Gastrocnemius medialis (tissue), 4 donors: ENCODE data around the gene CEACAM4. TPM values are rescaled to one million over a fixed set of nuclear protein-coding genes. Genes with fewer than 3 reads are reported as not detected.

Source experiments
- ATAC-seq, 2 donors: fragments of 150-250 bp; one replicate each; pipeline ENCODE4 v1.9.1; 2016
- DNase-seq, 2 donors: peaks; one replicate each; pipeline ENCODE4 v3.0.0-alpha.2; 2019
- H3K27ac ChIP-seq, 4 donors: fragments of 200-600 bp; sonication (generic); 1 replicate in 1 of 4; 2 replicates in 3 of 4; pipeline ENCODE4 v1.5.1; 2016 to 2018; ENCODE audit warnings: mild to moderate bottlenecking in 2 of 4, moderate library complexity in 1 of 4
- H3K27me3 ChIP-seq, 3 donors: fragments of 200-600 bp; sonication (generic) in 2 of 3; 1 replicate in 1 of 3; 2 replicates in 2 of 3; pipeline versions ENCODE4 v1.5.1 to v1.6.0; 2016 to 2019; ENCODE audit warnings: mild to moderate bottlenecking in 1 of 3, moderate library complexity in 1 of 3
- H3K36me3 ChIP-seq, 2 donors: fragments of 200-600 bp; sonication (generic) in 1 of 2; one replicate each; pipeline ENCODE4 v1.5.1; 2017 to 2018
- H3K4me1 ChIP-seq, 2 donors: fragments of 200-600 bp; sonication (generic) in 1 of 2; one replicate each; pipeline ENCODE4 v1.5.1; 2016 to 2017; ENCODE audit warnings: mild to moderate bottlenecking in 2 of 2
- H3K4me3 ChIP-seq, 4 donors: fragments of 200-600 bp; sonication (generic) in 3 of 4; 1 replicate in 1 of 4; 2 replicates in 3 of 4; pipeline ENCODE4 v1.5.1; 2016 to 2019; ENCODE audit warnings: mild to moderate bottlenecking in 2 of 4
- H3K9me3 ChIP-seq, 3 donors: fragments of 200-600 bp; sonication (generic) in 2 of 3; 1 replicate in 1 of 3; 2 replicates in 2 of 3; pipeline ENCODE4 v1.5.1; 2016 to 2019
- CTCF ChIP-seq, 5 experiments: fragments of 450-650 bp in 3 of 5; fragments of 200-600 bp in 2 of 5; sonication (generic) in 2 of 5; IDR thresholded peaks in 4 of 5; conservative IDR thresholded peaks in 1 of 5; 1 replicate in 4 of 5; 2 replicates in 1 of 5; pipeline ENCODE4 v1.5.1; 2016 to 2019; ENCODE audit warnings: antibody characterized with exemption in 5 of 5, mild to moderate bottlenecking in 3 of 5, moderate library complexity in 3 of 5
- POLR2A ChIP-seq, 2 donors: fragments of 450-650 bp; IDR thresholded peaks; one replicate each; pipeline ENCODE4 v1.6.1; 2017; ENCODE audit warnings: antibody characterized with exemption in 2 of 2, mild to moderate bottlenecking in 2 of 2, moderate library complexity in 2 of 2
- in situ Hi-C, 4 donors: fragments of 200-750 bp; cut with MboI; loops; one replicate each; pipeline versions ENCODE4 v1.15.0 to v1.8.0; 2017; ENCODE audit warnings: low sequenced_read_pairs in 4 of 4
- intact Hi-C: fragments of 100-400 bp; cut with DNase I; formaldehyde crosslinking; loops from one replicate; pipeline ENCODE4 v1.15.1; 2023; ENCODE audit warnings: low total_unique reads
- total RNA-seq, 4 donors: library from RNA; depleted of rRNA; stranded (reverse); fragments of >200 nt; gene quantifications; one replicate each; pipeline versions ENCODE4 v1.1.0 to v1.2.3, GENCODE V29; 2016

Gene CEACAM4
- total RNA-seq, 4 donors from 2014 or later, result 0.81 to 2.7 TPM; not detected in 2

- TF ChIP-seq POLR2A (IDR thresholded peaks at IDR 0.05) (no peak), CTCF (IDR thresholded peaks at IDR 0.05 in 4 of 5, conservative IDR thresholded peaks at IDR 0.05 in 1 of 5) (no peak)
- H3K27ac ChIP-seq, result no peak overlapping the region
- no peaks in the 10 kb centered on the region for H3K9me3 ChIP-seq
- intact Hi-C loops (no loop called here), in situ Hi-C loops (no loop called here)
- H3K4me3 ChIP-seq, result no peak overlapping the region
- no peak for ATAC-seq
- no peak for DNase-seq
- H3K4me1 ChIP-seq, result no peaks in the 10 kb centered on the region
- H3K27me3 ChIP-seq, result no peaks in the 10 kb centered on the region
- no peaks in the 10 kb centered on the region for H3K36me3 ChIP-seq
These were observed 37.5 kb downstream of the CEACAM4 start for GRCh38 chr19:41589371-41589770.

- no peaks in the 10 kb centered on the region for H3K27me3 ChIP-seq
- intact Hi-C loops, result no loop called here
- H3K27ac ChIP-seq, result no peak overlapping the region
- no peak overlapping the region for H3K4me3 ChIP-seq
- no peak for ATAC-seq
- H3K4me1 ChIP-seq, result no peaks in the 10 kb centered on the region
- no peak for DNase-seq
- H3K9me3 ChIP-seq, result no peaks in the 10 kb centered on the region
- in situ Hi-C loops, result no loop called here
- TF ChIP-seq POLR2A (IDR thresholded peaks at IDR 0.05), result no peak
- no peak for TF ChIP-seq CTCF (IDR thresholded peaks at IDR 0.05 in 4 of 5, conservative IDR thresholded peaks at IDR 0.05 in 1 of 5)
- H3K36me3 ChIP-seq, result no peaks in the 10 kb centered on the region
These were observed 38.2 kb downstream of the CEACAM4 start for GRCh38 chr19:41588497-41589209.

GRCh38 chr19:41587838-41588210, 39.0 kb downstream of the CEACAM4 start:
- in situ Hi-C loops (no loop called here), intact Hi-C loops (no loop called here)
- no peak overlapping the region for H3K4me3 ChIP-seq
- H3K36me3 ChIP-seq, result no peaks in the 10 kb centered on the region
- no peak overlapping the region for H3K27ac ChIP-seq
- TF ChIP-seq POLR2A (IDR thresholded peaks at IDR 0.05), result no peak
- TF ChIP-seq CTCF (IDR thresholded peaks at IDR 0.05 in 4 of 5, conservative IDR thresholded peaks at IDR 0.05 in 1 of 5), result no peak
- H3K4me1 ChIP-seq, result no peaks in the 10 kb centered on the region
- DNase-seq (no peak), ATAC-seq (no peak)
- H3K27me3 ChIP-seq, result no peaks in the 10 kb centered on the region
- H3K9me3 ChIP-seq, result no peaks in the 10 kb centered on the region

GRCh38 chr19:41587101-41587837, 39.6 kb downstream of the CEACAM4 start:
- Histone ChIP-seq H3K4me3 (no peak overlapping the region), H3K27ac (no peak overlapping the region), H3K27me3 (no peaks in the 10 kb centered on the region), H3K36me3 (no peaks in the 10 kb centered on the region), H3K9me3 (no peaks in the 10 kb centered on the region), H3K4me1 (no peaks in the 10 kb centered on the region)
- in situ Hi-C loops, result no loop called here
- ATAC-seq (no peak), DNase-seq (no peak)
- intact Hi-C loops, result no loop called here
- no peak for TF ChIP-seq POLR2A (IDR thresholded peaks at IDR 0.05)
- no peak for TF ChIP-seq CTCF (IDR thresholded peaks at IDR 0.05 in 4 of 5, conservative IDR thresholded peaks at IDR 0.05 in 1 of 5)
